Osteoblast (primary cell): ENCODE measurements around the gene ADAM12. TPM values are rescaled to one million over a fixed set of nuclear protein-coding genes. Genes with fewer than 3 reads are reported as not detected.
A peak's percentile ranks its signal among the peaks of the same experiment; 100 is the strongest.

ENCODE experiments used
- DNase-seq: peaks from one replicate; pipeline ENCODE4 v3.0.0; 2011; ENCODE audit warnings: low spot score, mixed read lengths; ENCODE audit not compliant: insufficient read length; ENCODE audit errors: missing footprints
- H2AFZ ChIP-seq: 2 replicates; pipeline ENCODE4 v1.6.0; 2011; ENCODE audit warnings: mild to moderate bottlenecking, low read length
- H3K27ac ChIP-seq: 2 replicates; pipeline ENCODE4 v1.5.1; 2011; ENCODE audit warnings: mild to moderate bottlenecking, low read depth, low read length, moderate library complexity
- H3K27me3 ChIP-seq: 2 replicates; pipeline ENCODE4 v1.6.0; 2012; ENCODE audit warnings: mild to moderate bottlenecking, control low read depth, inconsistent platforms, low read length, moderate library complexity; ENCODE audit not compliant: insufficient read depth
- H3K36me3 ChIP-seq: 2 replicates; pipeline ENCODE4 v1.5.1; 2011; ENCODE audit warnings: mild to moderate bottlenecking, low read length, control low read depth, moderate library complexity; ENCODE audit not compliant: insufficient read depth
- H3K4me1 ChIP-seq: 2 replicates; pipeline ENCODE4 v1.5.1; 2011; ENCODE audit warnings: mild to moderate bottlenecking, low read length, control low read depth, moderate library complexity; ENCODE audit not compliant: insufficient read depth
- H3K4me2 ChIP-seq: 2 replicates; pipeline ENCODE4 v1.6.0; 2011; ENCODE audit warnings: mild to moderate bottlenecking, low read length; ENCODE audit not compliant: insufficient read depth
- H3K4me3 ChIP-seq: fragments of 200-600 bp; sonication (generic); 3 replicates; pipeline ENCODE4 v1.5.1; 2012; ENCODE audit warnings: mild to moderate bottlenecking, low read length, inconsistent platforms; ENCODE audit not compliant: insufficient read depth
- H3K79me2 ChIP-seq: 2 replicates; pipeline ENCODE4 v1.6.0; 2012; ENCODE audit warnings: mild to moderate bottlenecking, low read length, control low read depth, inconsistent platforms; ENCODE audit not compliant: insufficient read depth
- H3K9me3 ChIP-seq: 2 replicates; pipeline ENCODE4 v1.5.1; 2011; ENCODE audit warnings: low read depth, low read length, control low read depth
- H4K20me1 ChIP-seq: 2 replicates; pipeline ENCODE4 v1.6.0; 2012; ENCODE audit warnings: mild to moderate bottlenecking, low read length, control low read depth; ENCODE audit not compliant: insufficient read depth
- CTCF ChIP-seq: IDR thresholded peaks from 2 replicates; pipeline ENCODE4 v1.5.1; 2011; ENCODE audit warnings: mild to moderate bottlenecking, low read depth, low read length, moderate library complexity; ENCODE audit errors: extremely low read depth
- total RNA-seq: library from RNA; depleted of rRNA; stranded (reverse); fragments of >200 nt; gene quantifications from 2 replicates; pipeline ENCODE4 v1.2.3, GENCODE V29; 2012

The ADAM12 gene
- total RNA-seq, 1 donor, result 345 TPM

GRCh38 chr10:126277181-126277580, 111.1 kb downstream of the ADAM12 start:
- H3K9me3 ChIP-seq, result no peaks in the 10 kb centered on the region
- no peak overlapping the region for H3K27ac ChIP-seq
- TF ChIP-seq CTCF, result no peak
- no peaks in the 10 kb centered on the region for H4K20me1 ChIP-seq
- no peak for DNase-seq
- no peak overlapping the region for H2AFZ ChIP-seq
- no peaks in the 10 kb centered on the region for H3K79me2 ChIP-seq
- H3K4me3 ChIP-seq, result no peak overlapping the region
- no peaks in the 10 kb centered on the region for H3K4me1 ChIP-seq
- H3K4me2 ChIP-seq, result no peak overlapping the region
- peaks cover 46% of the 10 kb centered on the region for H3K36me3 ChIP-seq
- no peaks in the 10 kb centered on the region for H3K27me3 ChIP-seq

GRCh38 chr10:126272526-126272925, 115.8 kb downstream of the ADAM12 start:
- Histone ChIP-seq H3K79me2 (peaks cover 16% of the 10 kb centered on the region), H3K4me3 (no peak overlapping the region), H2AFZ (no peak overlapping the region), H3K36me3 (peaks cover 33% of the 10 kb centered on the region), H3K9me3 (no peaks in the 10 kb centered on the region), H3K27ac (no peak overlapping the region), H3K4me2 (no peak overlapping the region), H4K20me1 (no peaks in the 10 kb centered on the region), H3K27me3 (no peaks in the 10 kb centered on the region), H3K4me1 (peaks cover 15% of the 10 kb centered on the region)
- no peak for TF ChIP-seq CTCF
- DNase-seq, result no peak

GRCh38 chr10:126270111-126270510, 118.2 kb downstream of the ADAM12 start:
- H3K79me2 ChIP-seq, result peaks cover 36% of the 10 kb centered on the region
- H3K4me3 ChIP-seq, result no peak overlapping the region
- H3K27ac ChIP-seq, result peak overlapping the region; percentile 67
- no peak for TF ChIP-seq CTCF
- H2AFZ ChIP-seq, result no peak overlapping the region
- DNase-seq, result no peak
- H3K4me2 ChIP-seq, result no peak overlapping the region
- H3K4me1 ChIP-seq, result peaks cover 18% of the 10 kb centered on the region
- H3K27me3 ChIP-seq, result no peaks in the 10 kb centered on the region
- H4K20me1 ChIP-seq, result no peaks in the 10 kb centered on the region
- no peaks in the 10 kb centered on the region for H3K9me3 ChIP-seq
- H3K36me3 ChIP-seq, result peaks cover 32% of the 10 kb centered on the region

- Histone ChIP-seq H3K27me3 (no peaks in the 10 kb centered on the region), H3K79me2 (peaks cover 46% of the 10 kb centered on the region), H4K20me1 (no peaks in the 10 kb centered on the region), H3K4me3 (no peak overlapping the region), H3K4me2 (no peak overlapping the region), H3K9me3 (no peaks in the 10 kb centered on the region), H3K4me1 (peaks cover 36% of the 10 kb centered on the region), H3K27ac (peak overlapping the region; percentile 41), H3K36me3 (peaks cover 15% of the 10 kb centered on the region), H2AFZ (no peak overlapping the region)
- TF ChIP-seq CTCF, result no peak
- DNase-seq, result no peak
These were observed 120.0 kb downstream of the ADAM12 start for GRCh38 chr10:126268013-126268920.
